ENCODE results near the gene PGPEP1.

The PGPEP1 gene

GRCh38 chr19:18393836-18394235 lies 53.4 kb downstream of the PGPEP1 start:
- TF ChIP-seq, protein P1, sequence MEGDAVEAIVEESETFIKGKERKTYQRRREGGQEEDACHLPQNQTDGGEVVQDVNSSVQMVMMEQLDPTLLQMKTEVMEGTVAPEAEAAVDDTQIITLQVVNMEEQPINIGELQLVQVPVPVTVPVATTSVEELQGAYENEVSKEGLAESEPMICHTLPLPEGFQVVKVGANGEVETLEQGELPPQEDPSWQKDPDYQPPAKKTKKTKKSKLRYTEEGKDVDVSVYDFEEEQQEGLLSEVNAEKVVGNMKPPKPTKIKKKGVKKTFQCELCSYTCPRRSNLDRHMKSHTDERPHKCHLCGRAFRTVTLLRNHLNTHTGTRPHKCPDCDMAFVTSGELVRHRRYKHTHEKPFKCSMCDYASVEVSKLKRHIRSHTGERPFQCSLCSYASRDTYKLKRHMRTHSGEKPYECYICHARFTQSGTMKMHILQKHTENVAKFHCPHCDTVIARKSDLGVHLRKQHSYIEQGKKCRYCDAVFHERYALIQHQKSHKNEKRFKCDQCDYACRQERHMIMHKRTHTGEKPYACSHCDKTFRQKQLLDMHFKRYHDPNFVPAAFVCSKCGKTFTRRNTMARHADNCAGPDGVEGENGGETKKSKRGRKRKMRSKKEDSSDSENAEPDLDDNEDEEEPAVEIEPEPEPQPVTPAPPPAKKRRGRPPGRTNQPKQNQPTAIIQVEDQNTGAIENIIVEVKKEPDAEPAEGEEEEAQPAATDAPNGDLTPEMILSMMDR (IDR thresholded peaks at IDR 0.05; ENCODE audit: low read depth, low read length) = no peak
- no peak for TF ChIP-seq EZH2phosphoT487 (IDR thresholded peaks at IDR 0.05; ENCODE audit: low read depth)
- no peak overlapping the region for H3K4me3 ChIP-seq (ENCODE audit: low read length)
- no peaks in the 10 kb centered on the region for H4K20me1 ChIP-seq (ENCODE audit: insufficient read depth, low read length)
- peaks cover 27% of the 10 kb centered on the region for H3K4me1 ChIP-seq (ENCODE audit: low read length)
- H3K27ac ChIP-seq (ENCODE audit: low read length) = no peak overlapping the region
- peaks cover 4% of the 10 kb centered on the region for H3K36me3 ChIP-seq (replicated peaks; ENCODE audit: low read depth, low read length)
- no peak overlapping the region for H3K9ac ChIP-seq (ENCODE audit: low read length)
- no peak overlapping the region for H2AFZ ChIP-seq (ENCODE audit: low read depth, low read length)
- H3K79me2 ChIP-seq (ENCODE audit: low read length) = no peaks in the 10 kb centered on the region
- no peaks in the 10 kb centered on the region for H3K9me3 ChIP-seq (ENCODE audit: insufficient read depth, low read length)
- peaks cover 4% of the 10 kb centered on the region; the same call in 1 of the 2 replicates for H3K27me3 ChIP-seq (ENCODE audit: low read depth, low read length)
- no peak overlapping the region for H3K4me2 ChIP-seq (ENCODE audit: low read length)

DNA sequence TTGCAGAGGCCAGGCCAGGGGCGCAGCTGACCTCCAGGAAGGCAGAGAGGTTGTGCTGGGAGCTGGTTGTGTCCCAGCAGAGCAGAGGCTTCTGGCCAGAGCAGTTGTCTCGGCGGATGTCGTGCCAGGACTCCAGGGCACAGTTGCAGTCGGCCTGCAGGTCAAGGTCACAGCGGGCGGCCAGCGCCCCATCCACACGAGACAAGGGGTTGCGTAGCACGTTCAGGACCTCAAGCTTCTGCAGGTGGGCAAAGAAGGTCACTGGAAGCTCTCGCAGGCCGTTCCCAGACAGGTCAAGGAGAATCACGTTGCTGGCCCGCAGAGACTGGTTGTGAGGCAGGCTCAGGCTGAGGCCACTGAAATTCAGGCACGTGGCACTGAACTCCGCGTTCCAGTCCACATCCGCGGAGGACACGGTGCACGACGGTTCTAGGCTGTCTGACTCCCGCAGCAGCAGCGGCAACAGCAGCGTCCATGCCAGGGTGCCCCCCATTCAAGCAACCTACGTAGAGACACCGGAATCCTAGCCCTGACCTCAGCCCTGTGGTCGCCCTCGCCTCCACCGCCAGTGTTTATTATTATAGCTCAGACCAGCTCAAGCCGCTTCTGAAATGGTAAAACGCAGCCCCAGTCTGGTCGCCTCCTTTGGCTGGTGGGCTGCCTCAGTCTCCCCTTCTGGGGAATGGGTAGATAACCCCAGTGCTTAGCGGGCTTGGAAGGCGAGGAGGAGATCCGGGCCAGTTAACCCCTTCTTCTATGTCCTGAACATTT lies 56.3 kb downstream of the PGPEP1 start:
- no peak overlapping the region for H3K27ac ChIP-seq (ENCODE audit: low read length)
- no peaks in the 10 kb centered on the region for H3K36me3 ChIP-seq (replicated peaks; ENCODE audit: low read depth, low read length)
- H3K9me3 ChIP-seq (ENCODE audit: insufficient read depth, low read length) = no peaks in the 10 kb centered on the region
- peaks cover 42% of the 10 kb centered on the region for H3K4me1 ChIP-seq (ENCODE audit: low read length)
- H3K79me2 ChIP-seq (ENCODE audit: low read length) = no peaks in the 10 kb centered on the region
- H3K4me3 ChIP-seq (ENCODE audit: low read length) = peak overlapping the region; percentile 82
- peak overlapping the region; percentile 54 for H3K9ac ChIP-seq (ENCODE audit: low read length)
- TF ChIP-seq EZH2phosphoT487 (IDR thresholded peaks at IDR 0.05; ENCODE audit: low read depth) = no peak
- TF ChIP-seq, protein P1 (IDR thresholded peaks at IDR 0.05; ENCODE audit: low read depth, low read length) = no peak
- no peaks in the 10 kb centered on the region; the same call in 1 of the 2 replicates for H3K27me3 ChIP-seq (ENCODE audit: low read depth, low read length)
- no peak overlapping the region for H2AFZ ChIP-seq (ENCODE audit: low read depth, low read length)
- peak overlapping the region; percentile 95 for H3K4me2 ChIP-seq (ENCODE audit: low read length)
- H4K20me1 ChIP-seq (ENCODE audit: insufficient read depth, low read length) = no peaks in the 10 kb centered on the region

DNA sequence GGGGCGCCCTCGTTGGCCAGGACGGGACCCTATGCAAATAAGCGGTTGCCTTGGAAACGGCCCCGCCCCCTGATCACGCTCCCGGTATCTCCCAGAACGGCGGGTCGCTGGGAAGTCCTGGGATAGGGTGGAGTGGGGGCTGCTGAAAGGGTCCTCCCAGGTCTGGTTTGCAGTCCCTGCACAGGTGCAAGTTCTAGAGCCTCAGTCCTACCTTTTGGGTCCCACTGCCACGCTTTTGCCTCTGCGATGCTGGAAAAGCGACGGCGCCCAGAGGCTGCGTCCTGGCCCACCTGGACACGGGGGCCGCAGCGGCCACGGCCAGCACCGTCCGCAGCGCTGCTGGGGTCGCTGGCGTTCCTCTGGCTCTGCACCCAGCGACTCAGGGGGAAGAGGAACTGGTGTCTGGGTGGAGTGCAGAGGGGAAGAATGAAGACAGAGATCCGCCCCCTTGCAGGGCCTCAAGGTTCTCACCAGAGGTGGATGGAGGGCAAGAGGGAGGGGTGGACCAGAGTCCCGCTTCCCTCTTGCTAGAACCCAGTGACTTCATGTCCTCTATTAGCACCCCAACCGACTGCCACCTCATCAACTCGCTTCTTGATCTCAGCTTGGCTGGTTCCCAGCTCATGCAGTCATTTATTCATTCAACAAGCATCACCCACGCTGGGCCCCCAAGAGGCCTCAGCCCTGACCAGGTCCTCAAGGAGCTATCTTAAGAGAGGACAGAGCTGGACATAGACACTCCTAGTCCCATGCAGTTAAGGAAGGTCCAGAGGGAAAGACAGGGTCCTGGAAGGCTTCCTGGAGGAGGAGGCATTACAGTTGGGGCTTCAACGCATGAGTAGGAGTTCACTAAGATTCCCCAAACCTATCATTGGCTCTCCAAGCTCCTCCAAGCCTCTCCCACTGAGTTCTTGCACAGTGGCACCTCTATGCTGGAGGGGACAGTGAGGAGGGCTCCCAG lies 57.1 kb downstream of the PGPEP1 start, which contains the start of gene LRRC25:
LRRC25 (minus strand) TSS at position 381 of the 961 bp plus-strand sequence. CDS start 659 bp downstream, outside the sequence.
- Histone ChIP-seq H3K9ac (ENCODE audit: low read length) (peak within 1 kb of the TSS; percentile 54), H3K27ac (ENCODE audit: low read length) (no peak within 1 kb of the TSS), H4K20me1 (ENCODE audit: insufficient read depth, low read length) (no peaks in the 10 kb centered on the region), H3K4me1 (ENCODE audit: low read length) (peaks cover 47% of the 10 kb centered on the region), H3K4me2 (ENCODE audit: low read length) (peak within 1 kb of the TSS; percentile 95), H2AFZ (ENCODE audit: low read depth, low read length) (peak within 1 kb of the TSS; percentile 10; the same call in 1 of the 2 replicates), H3K9me3 (ENCODE audit: insufficient read depth, low read length) (no peaks in the 10 kb centered on the region), H3K4me3 (ENCODE audit: low read length) (peak within 1 kb of the TSS; percentile 82), H3K79me2 (ENCODE audit: low read length) (no peaks in the 10 kb centered on the region), H3K27me3 (ENCODE audit: low read depth, low read length) (no peaks in the 10 kb centered on the region; the same call in 1 of the 2 replicates), H3K36me3 (replicated peaks; ENCODE audit: low read depth, low read length) (no peaks in the 10 kb centered on the region)
- TF ChIP-seq, protein P1 (IDR thresholded peaks at IDR 0.05; ENCODE audit: low read depth, low read length) = 0 out of 2 replicates have a peak, but pooled peaks have one; percentile 9
- no peak for TF ChIP-seq EZH2phosphoT487 (IDR thresholded peaks at IDR 0.05; ENCODE audit: low read depth)
